GM10248 (cell line): ENCODE results near the gene GPR101.

Source experiments
- CTCF ChIA-PET: fragments of 300-600 bp; sonication (Branson Sonifier 250); formaldehyde crosslinking; extraction: SDS; loops from one replicate; lab custom pipeline; 2021; ENCODE audit warnings: antibody characterized with exemption; lab: Yijun Ruan, JAX
- POLR2A ChIA-PET: fragments of 350-650 bp; sonication (Branson Sonifier 250); formaldehyde crosslinking; extraction: SDS; loops from one replicate; lab custom pipeline; 2020; ENCODE audit warnings: antibody characterized with exemption; lab: Yijun Ruan, JAX
- DNase-seq: peaks from one replicate; pipeline ENCODE4 v3.0.0; 2012; ENCODE audit errors: extremely low spot score
- CTCF ChIP-seq: IDR thresholded peaks from 2 replicates; pipeline ENCODE4 v1.5.1; 2012; ENCODE audit warnings: mild to moderate bottlenecking, low read depth; ENCODE audit errors: extremely low read depth, missing control alignments, control extremely low read depth

GPR101 gene

DNA sequence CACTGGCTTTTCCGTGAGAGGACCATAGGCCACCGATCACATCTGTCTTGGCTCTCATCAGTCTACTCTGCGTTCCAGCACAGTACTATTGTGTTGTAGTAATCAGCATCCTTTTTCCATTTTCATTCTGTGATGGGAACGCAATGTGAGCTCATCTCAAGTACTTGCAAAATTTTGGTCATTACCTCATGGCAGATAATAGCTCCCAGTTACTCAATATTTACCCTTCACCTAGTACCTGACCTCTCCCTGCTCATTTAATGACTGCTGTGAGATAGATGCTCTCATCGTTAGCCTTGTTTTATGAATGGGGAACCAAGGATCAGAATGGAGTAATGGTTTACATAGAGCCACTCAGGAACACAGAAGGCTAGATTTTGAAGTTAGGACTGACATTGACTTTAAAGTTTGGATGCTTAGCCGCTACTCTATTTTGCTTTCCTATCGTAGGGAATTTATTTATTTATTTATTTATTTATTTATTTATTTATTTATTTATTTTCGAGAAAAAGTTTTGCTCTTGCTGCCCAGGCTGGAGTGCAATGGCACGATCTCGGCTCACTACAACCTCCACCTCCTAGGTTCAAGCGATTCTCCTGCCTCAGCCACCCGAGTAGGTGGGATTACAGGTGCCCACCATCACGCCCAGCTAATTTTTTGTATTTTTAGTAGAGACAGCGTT is 6.5 kb upstream of the GPR101 start:
- CTCF ChIA-PET: interaction anchor here (0.9 kb wide), 1 partner anchor 11 kb away, joined by 3 read pairs; no protein-coding TSS in a partner anchor
- no peak for DNase-seq
- POLR2A ChIA-PET: no interaction called here
- no peak for TF ChIP-seq CTCF

DNA sequence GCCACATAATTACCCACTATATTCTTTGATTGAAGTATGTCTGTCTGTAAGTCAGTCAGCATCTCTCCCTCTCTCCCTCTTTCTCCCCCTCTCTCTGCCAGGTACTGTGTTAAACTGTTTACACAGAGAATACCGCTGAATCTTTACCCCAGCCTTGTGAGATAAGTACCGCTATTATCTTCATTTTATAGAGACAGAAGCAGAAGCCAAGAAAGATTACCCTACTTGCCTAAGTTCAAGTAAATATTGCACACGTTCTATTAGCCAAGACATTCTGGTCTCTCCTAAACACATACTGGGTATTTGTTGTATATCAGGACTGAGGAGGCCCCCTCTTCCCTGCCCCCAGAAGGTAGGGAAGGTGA is 695 bp upstream of the GPR101 start:
- DNase-seq: no peak
- ChIA-PET POLR2A (no interaction called here), CTCF (interaction anchor here (1.7 kb wide), 1 partner anchor 17 kb away, joined by 4 read pairs; no protein-coding TSS in a partner anchor)
- TF ChIP-seq CTCF: no peak

DNA sequence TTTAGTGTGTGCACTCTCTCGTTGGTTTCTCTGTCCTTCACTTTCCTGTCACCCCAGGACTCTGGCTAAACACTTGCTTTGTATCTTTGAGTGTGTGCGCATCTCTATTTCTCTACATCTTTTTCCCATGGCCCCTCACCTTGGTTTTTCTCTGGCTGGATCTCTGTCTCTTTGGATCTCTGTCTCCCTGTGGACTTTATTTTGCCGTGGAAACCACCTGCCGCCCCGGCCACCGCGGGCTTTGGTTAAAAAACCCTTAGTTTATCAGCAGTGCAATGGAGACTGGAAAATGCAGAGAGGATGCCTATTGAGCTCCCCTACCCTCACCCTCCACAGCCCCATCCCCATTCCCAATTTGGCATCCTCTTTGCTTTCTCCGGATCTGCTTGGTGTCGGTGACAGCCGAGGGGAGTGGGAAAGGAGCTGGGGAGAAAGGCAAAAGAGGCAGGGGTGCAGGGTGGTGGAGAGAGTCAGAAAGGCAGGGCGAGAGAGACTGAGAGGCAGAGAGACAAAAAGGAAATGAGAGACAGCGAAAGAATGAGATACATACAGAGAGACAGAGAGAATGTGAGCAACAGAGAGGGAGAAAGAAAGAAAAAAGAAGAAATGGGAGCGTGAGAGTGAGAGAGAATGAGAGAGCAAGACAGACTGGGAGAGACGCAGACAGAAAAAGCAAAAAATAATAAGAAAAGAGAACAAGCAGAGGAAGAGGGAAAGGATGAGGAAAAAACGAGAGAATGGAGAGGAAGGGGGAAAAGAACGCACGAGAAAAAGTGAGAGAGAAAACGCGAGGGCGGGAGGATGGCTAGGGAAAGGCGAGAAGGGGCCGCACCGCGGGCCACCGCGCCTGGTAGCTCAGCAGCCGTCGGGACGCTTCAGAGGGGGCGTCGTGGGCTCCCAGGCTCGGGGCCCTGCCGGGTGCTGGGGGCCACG is 688 bp downstream of the GPR101 start:
- ChIA-PET CTCF (interaction anchor here (1.7 kb wide), 1 partner anchor 19 kb away, joined by 4 read pairs; no protein-coding TSS in a partner anchor), POLR2A (no interaction called here)
- no peak for TF ChIP-seq CTCF
- no peak for DNase-seq

- CTCF ChIA-PET: no interaction called here
- POLR2A ChIA-PET: no interaction called here
- no peak for TF ChIP-seq CTCF
- DNase-seq: no peak
Observed at GRCh38 chrX:137032341-137032694, 1.5 kb downstream of the GPR101 start.

- no peak for TF ChIP-seq CTCF
- ChIA-PET POLR2A (no interaction called here), CTCF (no interaction called here)
- peak; percentile 57 for DNase-seq
Observed at GRCh38 chrX:137031517-137032340, 2.1 kb downstream of the GPR101 start.

- POLR2A ChIA-PET: no interaction called here
- CTCF ChIA-PET: no interaction called here
- no peak for DNase-seq
- TF ChIP-seq CTCF: no peak
Observed at GRCh38 chrX:137031039-137031438, 2.8 kb downstream of the GPR101 start.
